PC-9 (cell line): Measurements from ENCODE around the gene DDX4. TPM values are rescaled to one million over a fixed set of nuclear protein-coding genes. Genes with fewer than 3 reads are reported as not detected.

Source experiments
- BruUV-seq: library from RNA; stranded (reverse); fragments of 400-500 nt; replicated peaks from 2 replicates; lab custom pipeline; 2021; lab: Mats Ljungman, UMichigan
- CTCF ChIA-PET: fragments of 300-600 bp; sonication (Branson Sonifier 250); formaldehyde crosslinking; loops from one replicate; lab custom pipeline; 2022; ENCODE audit warnings: antibody characterized with exemption; lab: Charles Lee
- POLR2A ChIA-PET: fragments of 300-600 bp; sonication (Branson Sonifier 250); formaldehyde crosslinking; loops from one replicate; lab custom pipeline; 2022; ENCODE audit warnings: antibody characterized with exemption; ENCODE audit not compliant: unreplicated experiment; lab: Charles Lee
- DNase-seq, 2 experiments: peaks; one replicate each; pipeline versions ENCODE4 v3.0.0 to v3.0.0-alpha.2; 2015 to 2022; ENCODE audit warnings: mixed read lengths in 1 of 2
- H2AFZ ChIP-seq: fragments of 200-600 bp; sonication (generic); 2 replicates; pipeline ENCODE4 v1.8.1; 2017; ENCODE audit warnings: antibody characterized with exemption
- H3F3A ChIP-seq: fragments of 200-600 bp; sonication (generic); 2 replicates; pipeline ENCODE4 v1.8.1; 2017; ENCODE audit warnings: antibody characterized with exemption, mild to moderate bottlenecking, low read depth; ENCODE audit not compliant: insufficient read depth
- H3K27ac ChIP-seq: fragments of 200-600 bp; sonication (generic); 2 replicates; pipeline ENCODE4 v1.6.1; 2016; ENCODE audit warnings: mixed run types
- H3K27me3 ChIP-seq: fragments of 200-600 bp; sonication (generic); 2 replicates; pipeline ENCODE4 v1.6.1; 2016; ENCODE audit warnings: low read depth, mixed run types; ENCODE audit not compliant: insufficient read depth
- H3K36me3 ChIP-seq: fragments of 200-600 bp; sonication (generic); 2 replicates; pipeline ENCODE4 v1.6.1; 2016; ENCODE audit warnings: low read depth, mixed run types
- H3K4me1 ChIP-seq: fragments of 200-600 bp; sonication (generic); replicated peaks from 2 replicates; pipeline ENCODE4 v1.6.1; 2016; ENCODE audit warnings: mixed run types; ENCODE audit not compliant: insufficient read depth
- H3K4me2 ChIP-seq: fragments of 200-600 bp; sonication (generic); 2 replicates; pipeline ENCODE4 v1.6.1; 2017; ENCODE audit warnings: mixed run types
- H3K4me3 ChIP-seq: fragments of 200-600 bp; sonication (generic); 2 replicates; pipeline ENCODE4 v1.6.1; 2016; ENCODE audit warnings: mixed run types
- H3K79me2 ChIP-seq: fragments of 200-600 bp; sonication (generic); 2 replicates; pipeline ENCODE4 v1.6.1; 2017; ENCODE audit warnings: low read depth, mixed run types
- H3K9me2 ChIP-seq: fragments of 200-600 bp; sonication (generic); 2 replicates; pipeline ENCODE4 v1.8.1; 2017; ENCODE audit warnings: mild to moderate bottlenecking; ENCODE audit not compliant: insufficient read depth
- H3K9me3 ChIP-seq: fragments of 200-600 bp; sonication (generic); 2 replicates; pipeline ENCODE4 v1.8.1; 2016; ENCODE audit warnings: low read depth; ENCODE audit not compliant: insufficient read depth
- H4K20me1 ChIP-seq: fragments of 200-600 bp; sonication (generic); 2 replicates; pipeline ENCODE4 v1.8.1; 2017; ENCODE audit not compliant: insufficient read depth
- EZH2 ChIP-seq: fragments of 200-600 bp; sonication (generic); IDR thresholded peaks from 2 replicates; pipeline ENCODE4 v1.8.0; 2017; ENCODE audit warnings: antibody characterized with exemption, low read depth
- intact Hi-C: fragments of 100-400 bp; cut with micrococcal nuclease; formaldehyde crosslinking; loops from one replicate; pipeline ENCODE4 v1.10.0; 2022; ENCODE audit not compliant: unreplicated experiment
- total RNA-seq: library from RNA; stranded (reverse); gene quantifications from 2 replicates; pipeline ENCODE4 v1.2.3, GENCODE V29; 2021
- TF ChIP-seq, protein P1 (sequence below): fragments of 200-600 bp; sonication (generic); conservative IDR thresholded peaks from 2 replicates; pipeline ENCODE4 v1.6.1; 2017; ENCODE audit warnings: mixed run types, antibody characterized with exemption, mild to moderate bottlenecking, moderate library complexity

The DDX4 gene
- total RNA-seq, 1 experiment from 2014 or later = not detected

DNA sequence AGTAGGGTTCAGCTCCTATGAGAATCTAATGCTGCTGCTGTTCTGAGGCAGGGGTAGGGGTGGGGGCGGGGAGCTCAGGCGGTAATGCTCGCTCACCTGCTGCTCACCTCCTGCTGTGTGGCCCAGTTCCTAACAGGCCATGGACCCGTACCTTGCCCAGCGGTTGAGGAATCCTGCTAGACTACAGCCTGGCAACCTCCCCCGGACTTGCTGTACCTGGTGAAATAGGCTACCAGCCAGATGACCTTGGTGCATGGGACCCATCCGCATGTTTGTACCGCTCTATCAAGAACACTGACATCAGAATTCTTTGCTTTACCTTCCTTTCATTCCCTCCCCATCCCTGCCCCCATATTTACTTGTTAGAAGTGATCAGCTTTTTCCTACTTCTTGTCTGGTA lies 128.6 kb downstream of the DDX4 start:
- ChIA-PET POLR2A (no interaction called here), CTCF (no interaction called here)
- Histone ChIP-seq H3K36me3 (no peaks in the 10 kb centered on the region), H3K27me3 (no peaks in the 10 kb centered on the region), H4K20me1 (no peaks in the 10 kb centered on the region), H3K4me1 (peaks cover 27% of the 10 kb centered on the region), H3K9me2 (no peaks in the 10 kb centered on the region), H3K27ac (no peak overlapping the region), H2AFZ (no peak overlapping the region), H3K4me2 (no peak overlapping the region), H3K79me2 (no peaks in the 10 kb centered on the region), H3F3A (peaks cover 15% of the 10 kb centered on the region; the same call in 1 of the 2 replicates), H3K4me3 (no peak overlapping the region), H3K9me3 (no peaks in the 10 kb centered on the region)
- TF ChIP-seq EZH2 = no peak
- TF ChIP-seq, protein P1, sequence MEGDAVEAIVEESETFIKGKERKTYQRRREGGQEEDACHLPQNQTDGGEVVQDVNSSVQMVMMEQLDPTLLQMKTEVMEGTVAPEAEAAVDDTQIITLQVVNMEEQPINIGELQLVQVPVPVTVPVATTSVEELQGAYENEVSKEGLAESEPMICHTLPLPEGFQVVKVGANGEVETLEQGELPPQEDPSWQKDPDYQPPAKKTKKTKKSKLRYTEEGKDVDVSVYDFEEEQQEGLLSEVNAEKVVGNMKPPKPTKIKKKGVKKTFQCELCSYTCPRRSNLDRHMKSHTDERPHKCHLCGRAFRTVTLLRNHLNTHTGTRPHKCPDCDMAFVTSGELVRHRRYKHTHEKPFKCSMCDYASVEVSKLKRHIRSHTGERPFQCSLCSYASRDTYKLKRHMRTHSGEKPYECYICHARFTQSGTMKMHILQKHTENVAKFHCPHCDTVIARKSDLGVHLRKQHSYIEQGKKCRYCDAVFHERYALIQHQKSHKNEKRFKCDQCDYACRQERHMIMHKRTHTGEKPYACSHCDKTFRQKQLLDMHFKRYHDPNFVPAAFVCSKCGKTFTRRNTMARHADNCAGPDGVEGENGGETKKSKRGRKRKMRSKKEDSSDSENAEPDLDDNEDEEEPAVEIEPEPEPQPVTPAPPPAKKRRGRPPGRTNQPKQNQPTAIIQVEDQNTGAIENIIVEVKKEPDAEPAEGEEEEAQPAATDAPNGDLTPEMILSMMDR = no peak
- intact Hi-C loops = no loop called here
- BruUV-seq = no TSS peak
- DNase-seq = no peak

Other genes with a start within 250 kb of the DDX4 start
- 12.2 and 18.4 TPM in 2 replicates for gene PLPP1, start 203.1 kb upstream of the DDX4 start, total RNA-seq
- 26.6 and 26.9 TPM in 2 replicates for gene SLC38A9, start 25.7 kb upstream of the DDX4 start, total RNA-seq
- 2.0 TPM in 2 replicates for gene IL31RA, start 113.3 kb downstream of the DDX4 start, total RNA-seq